VCaP (cell line): ENCODE data around the gene HDAC5.
"Not testable (repeated sequence)": the region's sequence is repeated elsewhere in the genome, so short reads cannot be mapped to it uniquely, and the experiment has no call there.

Source experiments
- H3K27ac ChIP-seq: fragments of 450-650 bp; 2 replicates; pipeline ENCODE4 v1.5.1; 2017
- TF ChIP-seq, protein P1 (sequence below): fragments of 450-650 bp; conservative IDR thresholded peaks from 2 replicates; pipeline ENCODE4 v1.5.1; 2017; ENCODE audit warnings: mild to moderate bottlenecking, moderate library complexity

Gene HDAC5

DNA sequence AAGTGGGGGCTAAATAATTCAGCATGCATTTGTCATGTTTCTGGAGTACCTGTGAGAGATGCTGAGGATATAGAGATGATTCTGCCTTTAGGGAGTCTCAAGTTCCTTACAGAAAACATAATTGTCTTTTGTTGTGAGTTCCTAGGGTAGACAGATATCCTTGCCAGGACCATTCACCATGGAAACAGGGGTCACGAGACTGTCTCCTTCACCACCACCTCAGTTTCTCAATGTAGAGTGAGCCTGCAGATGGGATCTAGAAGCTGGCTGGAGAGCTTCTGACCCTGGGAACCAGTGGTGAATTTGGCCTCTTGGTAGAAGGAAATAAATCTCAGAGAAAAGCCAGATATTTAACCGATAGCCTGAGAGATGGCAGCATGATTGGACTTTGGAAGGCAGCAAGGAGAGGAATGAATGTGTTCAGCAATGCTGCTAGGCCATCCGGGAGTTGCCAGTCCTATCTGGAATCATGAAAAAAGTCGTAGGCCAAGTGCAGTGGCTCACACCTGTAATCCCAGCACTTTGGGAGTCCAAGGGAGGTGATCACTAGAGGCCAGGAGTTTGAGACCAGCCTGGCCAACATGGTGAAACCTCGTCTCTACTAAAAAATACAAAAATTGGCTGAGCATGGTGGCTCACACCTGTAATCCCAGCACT lies 7.4 kb upstream of the HDAC5 start:
- TF ChIP-seq, protein P1, sequence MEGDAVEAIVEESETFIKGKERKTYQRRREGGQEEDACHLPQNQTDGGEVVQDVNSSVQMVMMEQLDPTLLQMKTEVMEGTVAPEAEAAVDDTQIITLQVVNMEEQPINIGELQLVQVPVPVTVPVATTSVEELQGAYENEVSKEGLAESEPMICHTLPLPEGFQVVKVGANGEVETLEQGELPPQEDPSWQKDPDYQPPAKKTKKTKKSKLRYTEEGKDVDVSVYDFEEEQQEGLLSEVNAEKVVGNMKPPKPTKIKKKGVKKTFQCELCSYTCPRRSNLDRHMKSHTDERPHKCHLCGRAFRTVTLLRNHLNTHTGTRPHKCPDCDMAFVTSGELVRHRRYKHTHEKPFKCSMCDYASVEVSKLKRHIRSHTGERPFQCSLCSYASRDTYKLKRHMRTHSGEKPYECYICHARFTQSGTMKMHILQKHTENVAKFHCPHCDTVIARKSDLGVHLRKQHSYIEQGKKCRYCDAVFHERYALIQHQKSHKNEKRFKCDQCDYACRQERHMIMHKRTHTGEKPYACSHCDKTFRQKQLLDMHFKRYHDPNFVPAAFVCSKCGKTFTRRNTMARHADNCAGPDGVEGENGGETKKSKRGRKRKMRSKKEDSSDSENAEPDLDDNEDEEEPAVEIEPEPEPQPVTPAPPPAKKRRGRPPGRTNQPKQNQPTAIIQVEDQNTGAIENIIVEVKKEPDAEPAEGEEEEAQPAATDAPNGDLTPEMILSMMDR: no peak
- no peak overlapping the region for H3K27ac ChIP-seq

DNA sequence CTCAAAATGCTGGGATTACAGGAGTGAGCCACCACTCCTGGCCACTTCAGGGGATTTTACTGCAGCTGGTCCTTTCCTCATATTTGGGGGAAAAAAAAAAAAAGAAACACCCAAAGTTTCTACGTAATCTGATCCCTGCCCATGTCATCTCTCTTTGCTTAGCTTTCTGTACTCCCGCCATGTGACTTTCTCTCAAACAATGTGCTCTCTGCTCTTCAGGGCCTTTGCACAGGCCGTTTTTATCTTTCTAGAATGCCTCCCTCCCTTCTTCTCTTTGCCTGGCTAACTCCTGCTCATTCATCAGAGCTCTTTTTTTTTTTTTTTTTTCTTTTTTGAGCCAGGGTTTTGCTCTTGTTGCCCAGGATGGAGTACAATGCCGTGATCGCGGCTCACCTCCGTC lies 4.9 kb upstream of the HDAC5 start:
- TF ChIP-seq, protein P1: no peak
- H3K27ac ChIP-seq: no peak overlapping the region

GRCh38 chr17:44124118-44124438 lies 637 bp upstream of the HDAC5 start:
- TF ChIP-seq, protein P1: peak; percentile 20
- peak overlapping the region; percentile 90 for H3K27ac ChIP-seq

DNA sequence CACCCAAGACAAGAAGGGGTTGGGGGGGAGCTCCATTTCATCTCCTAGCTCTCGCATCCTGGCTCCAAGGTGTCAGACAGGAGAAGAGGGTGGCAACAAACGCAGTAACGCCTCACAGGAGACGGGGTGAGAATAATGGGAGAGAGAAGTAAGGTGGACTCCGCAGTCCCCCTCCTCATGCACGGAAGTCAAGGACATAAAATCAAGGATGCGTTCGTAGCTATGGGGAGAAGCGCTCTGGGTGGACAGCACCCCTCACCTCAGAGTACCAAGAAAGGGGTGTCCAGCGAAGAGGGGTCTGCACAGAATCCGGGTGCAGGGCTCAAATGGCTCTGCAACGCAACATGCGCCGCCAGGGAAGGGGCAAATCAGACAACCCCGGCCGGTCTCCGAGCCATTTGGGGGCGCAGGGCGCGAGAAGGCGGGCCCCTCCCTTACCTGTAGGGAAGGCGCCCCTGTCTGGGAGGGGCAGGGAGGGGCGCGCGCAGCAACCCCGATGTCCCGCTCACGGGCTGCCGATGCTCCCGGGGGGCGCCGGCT lies 555 bp downstream of the HDAC5 start:
- TF ChIP-seq, protein P1: no peak
- H3K27ac ChIP-seq: peak overlapping the region; percentile 90

- peak overlapping the region; percentile 90 for H3K27ac ChIP-seq
- TF ChIP-seq, protein P1: no peak
Observed at GRCh38 chr17:44121997-44122815, 1.2 kb downstream of the HDAC5 start.

- TF ChIP-seq, protein P1: no peak
- no peak overlapping the region for H3K27ac ChIP-seq
Observed at GRCh38 chr17:44120851-44121605, 2.4 kb downstream of the HDAC5 start.

DNA sequence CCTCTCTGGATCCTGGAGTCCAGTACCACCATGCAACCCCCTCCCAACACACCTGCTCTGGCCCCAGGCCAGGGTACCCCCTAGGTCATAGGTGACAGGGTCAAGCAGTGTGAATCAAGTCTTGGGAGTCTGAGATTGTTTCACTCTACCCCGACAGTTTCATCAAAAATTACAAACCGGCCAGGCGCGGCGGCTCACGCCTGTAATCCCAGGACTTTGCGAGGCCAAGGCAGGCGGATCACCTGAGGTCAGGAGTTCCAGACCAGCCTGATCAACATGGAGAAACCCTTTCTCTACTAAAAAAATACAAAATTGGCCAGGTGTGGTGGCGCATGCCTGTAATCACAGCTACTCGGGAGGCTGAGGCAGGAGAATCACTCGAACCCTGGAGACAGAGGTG lies 3.2 kb downstream of the HDAC5 start:
- H3K27ac ChIP-seq: not testable (repeated sequence)
